Mucosa of rectum (tissue), 2 donors: ENCODE data around the gene NRCAM.

Source experiments
- H3K27ac ChIP-seq, 2 donors: one replicate each; pipeline ENCODE4 v1.7.0; 2013; ENCODE audit warnings: inconsistent platforms in 2 of 2, low read depth in 2 of 2, low read length in 2 of 2
- H3K27me3 ChIP-seq, 2 donors: one replicate each; pipeline ENCODE4 v1.7.0; 2013; ENCODE audit warnings: low read length in 2 of 2; ENCODE audit not compliant: control insufficient read depth in 2 of 2, insufficient read depth in 2 of 2
- H3K36me3 ChIP-seq, 2 donors: one replicate each; pipeline ENCODE4 v1.7.0; 2013; ENCODE audit warnings: low read length in 2 of 2; ENCODE audit not compliant: control insufficient read depth in 2 of 2, insufficient read depth in 2 of 2
- H3K4me1 ChIP-seq, 2 donors: one replicate each; pipeline ENCODE4 v1.7.0; 2013; ENCODE audit warnings: low read length in 2 of 2, mild to moderate bottlenecking in 1 of 2; ENCODE audit not compliant: control insufficient read depth in 2 of 2, insufficient read depth in 2 of 2
- H3K4me3 ChIP-seq, 2 donors: one replicate each; pipeline ENCODE4 v1.7.0; 2013; ENCODE audit warnings: low read length in 2 of 2
- H3K9ac ChIP-seq, 2 donors: one replicate each; pipeline ENCODE4 v1.7.0; 2013; ENCODE audit warnings: low read length in 2 of 2, low read depth in 1 of 2, mild to moderate bottlenecking in 1 of 2
- H3K9me3 ChIP-seq, 2 donors: one replicate each; pipeline ENCODE4 v1.7.0; 2013; ENCODE audit warnings: low read length in 2 of 2; ENCODE audit not compliant: control insufficient read depth in 2 of 2
- donor health status: healthy.
- donor health status: Normal muscosa, but diverticular disease.

NRCAM gene

GRCh38 chr7:108132551-108133265 is 323.5 kb downstream of the NRCAM start:
- Histone ChIP-seq H3K9me3 (no peaks in the 10 kb centered on the region), H3K27me3 (no peaks in the 10 kb centered on the region), H3K4me3 (no peak overlapping the region), H3K27ac (no peak overlapping the region), H3K36me3 (no peaks in the 10 kb centered on the region), H3K9ac (no peak overlapping the region), H3K4me1 (no peaks in the 10 kb centered on the region)

- Histone ChIP-seq H3K27me3 (no peaks in the 10 kb centered on the region), H3K36me3 (no peaks in the 10 kb centered on the region), H3K4me3 (no peak within 1 kb of the TSS), H3K9me3 (no peaks in the 10 kb centered on the region), H3K9ac (no peak within 1 kb of the TSS), H3K27ac (no peak within 1 kb of the TSS), H3K4me1 (no peaks in the 10 kb centered on the region)
These were observed 326.0 kb downstream of the NRCAM start, which contains the start of gene LAMB4 for GRCh38 chr7:108130261-108130660. Gene LAMB4, minus strand, starts transcription at chr7:108130361. Its CDS starts 7,197 bp downstream, at chr7:108123164.

GRCh38 chr7:108129018-108129965 is 326.9 kb downstream of the NRCAM start:
- H3K4me3 ChIP-seq: no peak overlapping the region
- no peaks in the 10 kb centered on the region for H3K9me3 ChIP-seq
- no peak overlapping the region for H3K27ac ChIP-seq
- H3K36me3 ChIP-seq: no peaks in the 10 kb centered on the region
- no peaks in the 10 kb centered on the region for H3K27me3 ChIP-seq
- H3K4me1 ChIP-seq: no peaks in the 10 kb centered on the region
- no peak overlapping the region for H3K9ac ChIP-seq

GRCh38 chr7:108128514-108128913 is 327.7 kb downstream of the NRCAM start:
- Histone ChIP-seq H3K4me3 (no peak overlapping the region), H3K27ac (no peak overlapping the region), H3K4me1 (no peaks in the 10 kb centered on the region), H3K9ac (no peak overlapping the region), H3K36me3 (no peaks in the 10 kb centered on the region), H3K9me3 (no peaks in the 10 kb centered on the region), H3K27me3 (no peaks in the 10 kb centered on the region)

- H3K27ac ChIP-seq: no peak overlapping the region
- no peaks in the 10 kb centered on the region for H3K36me3 ChIP-seq
- H3K9me3 ChIP-seq: no peaks in the 10 kb centered on the region
- H3K4me3 ChIP-seq: no peak overlapping the region
- no peaks in the 10 kb centered on the region for H3K4me1 ChIP-seq
- H3K9ac ChIP-seq: no peak overlapping the region
- H3K27me3 ChIP-seq: no peaks in the 10 kb centered on the region
These were observed 328.8 kb downstream of the NRCAM start for GRCh38 chr7:108127461-108127860.

- H3K27me3 ChIP-seq: no peaks in the 10 kb centered on the region
- H3K4me3 ChIP-seq: no peak overlapping the region
- no peaks in the 10 kb centered on the region for H3K4me1 ChIP-seq
- no peak overlapping the region for H3K9ac ChIP-seq
- no peak overlapping the region for H3K27ac ChIP-seq
- no peaks in the 10 kb centered on the region for H3K36me3 ChIP-seq
- H3K9me3 ChIP-seq: no peaks in the 10 kb centered on the region
These were observed 331.4 kb downstream of the NRCAM start for GRCh38 chr7:108124820-108125219.

- H3K4me1 ChIP-seq: no peaks in the 10 kb centered on the region
- no peak overlapping the region for H3K9ac ChIP-seq
- H3K9me3 ChIP-seq: no peaks in the 10 kb centered on the region
- no peaks in the 10 kb centered on the region for H3K27me3 ChIP-seq
- H3K36me3 ChIP-seq: no peaks in the 10 kb centered on the region
- no peak overlapping the region for H3K27ac ChIP-seq
- no peak overlapping the region for H3K4me3 ChIP-seq
These were observed 334.1 kb downstream of the NRCAM start for GRCh38 chr7:108122181-108122580.

GRCh38 chr7:108120933-108121332 is 335.3 kb downstream of the NRCAM start:
- H3K4me1 ChIP-seq: no peaks in the 10 kb centered on the region
- H3K4me3 ChIP-seq: no peak overlapping the region
- H3K36me3 ChIP-seq: no peaks in the 10 kb centered on the region
- no peak overlapping the region for H3K27ac ChIP-seq
- H3K9ac ChIP-seq: no peak overlapping the region
- no peaks in the 10 kb centered on the region for H3K9me3 ChIP-seq
- no peaks in the 10 kb centered on the region for H3K27me3 ChIP-seq

- H3K27ac ChIP-seq: no peak overlapping the region
These were observed 336.0 kb downstream of the NRCAM start for GRCh38 chr7:108120196-108120595.

GRCh38 chr7:108118959-108119358 is 337.3 kb downstream of the NRCAM start:
- Histone ChIP-seq H3K4me3 (no peak overlapping the region), H3K27me3 (no peaks in the 10 kb centered on the region), H3K9ac (no peak overlapping the region), H3K9me3 (no peaks in the 10 kb centered on the region), H3K36me3 (no peaks in the 10 kb centered on the region), H3K27ac (no peak overlapping the region), H3K4me1 (no peaks in the 10 kb centered on the region)

More at GRCh38 chr7:108120196-108120595, 336.0 kb downstream of the NRCAM start:
- no peak overlapping the region for H3K4me3 ChIP-seq
- no peak overlapping the region for H3K9ac ChIP-seq
- no peaks in the 10 kb centered on the region for H3K36me3 ChIP-seq
- H3K27me3 ChIP-seq: no peaks in the 10 kb centered on the region
- H3K4me1 ChIP-seq: no peaks in the 10 kb centered on the region
- no peaks in the 10 kb centered on the region for H3K9me3 ChIP-seq
